ENCODE results near the gene NRP2. TPM values are rescaled to one million over a fixed set of nuclear protein-coding genes. Genes with fewer than 3 reads are reported as not detected.

Gene NRP2
- total and polyA plus RNA-seq, 2 donors (not counting 1 experiment from before 2014, with no cell fraction given) = 16.6 to 28.7 TPM

GRCh38 chr2:205703471-205704126 lies 21.3 kb downstream of the NRP2 start:
- H3K27ac ChIP-seq (ENCODE audit: insufficient read depth, low read length) = no peak overlapping the region
- H3K9me3 ChIP-seq (ENCODE audit: control insufficient read depth, insufficient read depth, low read depth, low read length) = no peaks in the 10 kb centered on the region
- no peaks in the 10 kb centered on the region for H3K36me3 ChIP-seq (ENCODE audit: control insufficient read depth, insufficient read depth, low read length)
- H3K4me2 ChIP-seq (ENCODE audit: extremely low read depth, insufficient read depth, low read length) = no peak overlapping the region
- H3K9ac ChIP-seq (ENCODE audit: insufficient read depth, low read length) = no peak overlapping the region
- no peak for DNase-seq (ENCODE audit: low read depth in 2 of 2)
- no peak overlapping the region for H3K4me3 ChIP-seq (replicated peaks in 1 of 4; ENCODE audit: control extremely low read depth in 1 of 4, insufficient read depth in 1 of 4, low read depth in 3 of 4, low read length in 4 of 4)
- H3K4me1 ChIP-seq (ENCODE audit: control insufficient read depth, extremely low read depth, insufficient read depth, low read length) = peaks cover 36% of the 10 kb centered on the region
- no peak for TF ChIP-seq CTCF (conservative IDR thresholded peaks at IDR 0.05 in 1 of 2, IDR thresholded peaks at IDR 0.05 in 1 of 2; ENCODE audit: low read depth in 1 of 2, low read length in 2 of 2)
- no peak for TF ChIP-seq EZH2 (IDR thresholded peaks at IDR 0.05; ENCODE audit: low read length, missing control alignments)
- no peak overlapping the region for H2AFZ ChIP-seq (ENCODE audit: low read length)
- no peaks in the 10 kb centered on the region for H3K27me3 ChIP-seq (ENCODE audit: control insufficient read depth, insufficient read depth, low read length)
- no peaks in the 10 kb centered on the region for H4K20me1 ChIP-seq (ENCODE audit: control insufficient read depth, extremely low read depth, insufficient read depth, low read length)
- no peaks in the 10 kb centered on the region for H3K79me2 ChIP-seq (ENCODE audit: control insufficient read depth, insufficient read depth, low read length)

- peak in 1 of 2 donors; percentile 87 for DNase-seq (ENCODE audit: low read depth in 2 of 2)
- Histone ChIP-seq H3K79me2 (ENCODE audit: control insufficient read depth, insufficient read depth, low read length) (no peaks in the 10 kb centered on the region), H3K9ac (ENCODE audit: insufficient read depth, low read length) (no peak overlapping the region), H3K9me3 (ENCODE audit: control insufficient read depth, insufficient read depth, low read depth, low read length) (no peaks in the 10 kb centered on the region), H3K4me2 (ENCODE audit: extremely low read depth, insufficient read depth, low read length) (no peak overlapping the region), H4K20me1 (ENCODE audit: control insufficient read depth, extremely low read depth, insufficient read depth, low read length) (no peaks in the 10 kb centered on the region), H3K27ac (ENCODE audit: insufficient read depth, low read length) (peak overlapping the region; percentile 9), H2AFZ (ENCODE audit: low read length) (no peak overlapping the region), H3K27me3 (ENCODE audit: control insufficient read depth, insufficient read depth, low read length) (no peaks in the 10 kb centered on the region), H3K36me3 (ENCODE audit: control insufficient read depth, insufficient read depth, low read length) (no peaks in the 10 kb centered on the region), H3K4me3 (replicated peaks in 1 of 4; ENCODE audit: control extremely low read depth in 1 of 4, insufficient read depth in 1 of 4, low read depth in 3 of 4, low read length in 4 of 4) (no peak overlapping the region), H3K4me1 (ENCODE audit: control insufficient read depth, extremely low read depth, insufficient read depth, low read length) (peaks cover 33% of the 10 kb centered on the region)
- no peak for TF ChIP-seq CTCF (conservative IDR thresholded peaks at IDR 0.05 in 1 of 2, IDR thresholded peaks at IDR 0.05 in 1 of 2; ENCODE audit: low read depth in 1 of 2, low read length in 2 of 2)
- TF ChIP-seq EZH2 (IDR thresholded peaks at IDR 0.05; ENCODE audit: low read length, missing control alignments) = no peak
Measured at GRCh38 chr2:205704127-205704741, 21.9 kb downstream of the NRP2 start.

- no peaks in the 10 kb centered on the region for H3K36me3 ChIP-seq (ENCODE audit: control insufficient read depth, insufficient read depth, low read length)
- no peak overlapping the region for H3K4me2 ChIP-seq (ENCODE audit: extremely low read depth, insufficient read depth, low read length)
- no peaks in the 10 kb centered on the region for H4K20me1 ChIP-seq (ENCODE audit: control insufficient read depth, extremely low read depth, insufficient read depth, low read length)
- no peak for DNase-seq (ENCODE audit: low read depth in 2 of 2)
- no peak overlapping the region for H3K9ac ChIP-seq (ENCODE audit: insufficient read depth, low read length)
- no peaks in the 10 kb centered on the region for H3K79me2 ChIP-seq (ENCODE audit: control insufficient read depth, insufficient read depth, low read length)
- H3K9me3 ChIP-seq (ENCODE audit: control insufficient read depth, insufficient read depth, low read depth, low read length) = no peaks in the 10 kb centered on the region
- peaks cover 23% of the 10 kb centered on the region for H3K4me1 ChIP-seq (ENCODE audit: control insufficient read depth, extremely low read depth, insufficient read depth, low read length)
- H2AFZ ChIP-seq (ENCODE audit: low read length) = no peak overlapping the region
- no peaks in the 10 kb centered on the region for H3K27me3 ChIP-seq (ENCODE audit: control insufficient read depth, insufficient read depth, low read length)
- no peak for TF ChIP-seq EZH2 (IDR thresholded peaks at IDR 0.05; ENCODE audit: low read length, missing control alignments)
- no peak for TF ChIP-seq CTCF (conservative IDR thresholded peaks at IDR 0.05 in 1 of 2, IDR thresholded peaks at IDR 0.05 in 1 of 2; ENCODE audit: low read depth in 1 of 2, low read length in 2 of 2)
- H3K4me3 ChIP-seq (replicated peaks in 1 of 4; ENCODE audit: control extremely low read depth in 1 of 4, insufficient read depth in 1 of 4, low read depth in 3 of 4, low read length in 4 of 4) = no peak overlapping the region
- peak overlapping the region; percentile 66 for H3K27ac ChIP-seq (ENCODE audit: insufficient read depth, low read length)
Measured at GRCh38 chr2:205705511-205706349, 23.4 kb downstream of the NRP2 start.

Measured in fibroblast of lung (primary cell).